ENCODE measurements around the gene UGT1A9.
"Not testable (repeated sequence)": the region's sequence is repeated elsewhere in the genome, so short reads cannot be mapped to it uniquely, and the experiment has no call there.

Gene UGT1A9

GRCh38 chr2:233746475-233747282 is 75.0 kb downstream of the UGT1A9 start:
- no peak overlapping the region for H3K4me3 ChIP-seq (ENCODE audit: control insufficient read depth, low read depth, low read length)
- TF ChIP-seq CTCF (conservative IDR thresholded peaks at IDR 0.05; ENCODE audit: control insufficient read depth, insufficient read depth, low read depth, low read length): no peak
- DNase-seq (ENCODE audit: low read depth): no peak

- DNase-seq (ENCODE audit: low read depth): no peak
- TF ChIP-seq CTCF (conservative IDR thresholded peaks at IDR 0.05; ENCODE audit: control insufficient read depth, insufficient read depth, low read depth, low read length): no peak
- no peak overlapping the region for H3K4me3 ChIP-seq (ENCODE audit: control insufficient read depth, low read depth, low read length)
Observed at GRCh38 chr2:233747283-233747544, 75.5 kb downstream of the UGT1A9 start.

GRCh38 chr2:233750689-233751088 is 79.0 kb downstream of the UGT1A9 start:
- H3K4me3 ChIP-seq (ENCODE audit: control insufficient read depth, low read depth, low read length); DNase-seq (ENCODE audit: low read depth): not testable (repeated sequence)

- not testable (repeated sequence) for DNase-seq (ENCODE audit: low read depth)
Observed at GRCh38 chr2:233751212-233752009, 79.7 kb downstream of the UGT1A9 start.

GRCh38 chr2:233754872-233755611 is 83.3 kb downstream of the UGT1A9 start:
- TF ChIP-seq CTCF (conservative IDR thresholded peaks at IDR 0.05; ENCODE audit: control insufficient read depth, insufficient read depth, low read depth, low read length): no peak

More at GRCh38 chr2:233751212-233752009, 79.7 kb downstream of the UGT1A9 start:
- not testable (repeated sequence) for H3K4me3 ChIP-seq (ENCODE audit: control insufficient read depth, low read depth, low read length)

GRCh38 chr2:233756429-233757081 is 84.9 kb downstream of the UGT1A9 start:
- TF ChIP-seq CTCF (conservative IDR thresholded peaks at IDR 0.05; ENCODE audit: control insufficient read depth, insufficient read depth, low read depth, low read length): no peak
- no peak overlapping the region for H3K4me3 ChIP-seq (ENCODE audit: control insufficient read depth, low read depth, low read length)
- no peak for DNase-seq (ENCODE audit: low read depth)

More at GRCh38 chr2:233754872-233755611, 83.3 kb downstream of the UGT1A9 start:
- DNase-seq (ENCODE audit: low read depth): no peak
- no peak overlapping the region for H3K4me3 ChIP-seq (ENCODE audit: control insufficient read depth, low read depth, low read length)

- DNase-seq (ENCODE audit: low read depth): no peak
- TF ChIP-seq CTCF (conservative IDR thresholded peaks at IDR 0.05; ENCODE audit: control insufficient read depth, insufficient read depth, low read depth, low read length): no peak
- H3K4me3 ChIP-seq (ENCODE audit: control insufficient read depth, low read depth, low read length): no peak overlapping the region
Observed at GRCh38 chr2:233758141-233758540, 86.4 kb downstream of the UGT1A9 start.
